Measurements from ENCODE around the gene CCDC85A. TPM values are rescaled to one million over a fixed set of nuclear protein-coding genes. Genes with fewer than 3 reads are reported as not detected.

Gene CCDC85A
- polyA plus RNA-seq, 1 donor from 2014 or later, result 24.7 TPM

DNA sequence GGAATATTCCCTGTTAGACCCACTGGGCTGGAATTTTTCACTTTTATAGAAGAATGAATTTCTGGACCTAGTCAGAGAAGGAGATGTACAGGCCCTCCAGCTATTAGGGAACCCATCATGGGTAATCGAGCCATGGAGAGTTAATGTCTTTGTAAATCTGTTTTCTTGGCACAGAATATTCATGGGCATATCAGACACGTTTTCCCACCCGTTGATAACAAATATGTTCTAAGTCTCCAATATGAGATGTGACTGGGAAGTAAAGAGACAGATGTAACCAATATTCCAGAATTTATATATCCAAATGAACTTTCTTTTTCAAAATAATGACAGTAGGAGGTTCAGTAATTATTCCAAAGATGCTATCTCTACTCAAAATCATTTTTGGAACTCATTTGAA is 38.7 kb downstream of the CCDC85A start:
- H3K9ac ChIP-seq (ENCODE audit: low read length), result no peak overlapping the region
- H3K9me3 ChIP-seq (ENCODE audit: low read length), result no peaks in the 10 kb centered on the region
- H4K20me1 ChIP-seq (ENCODE audit: insufficient read depth), result no peaks in the 10 kb centered on the region

DNA sequence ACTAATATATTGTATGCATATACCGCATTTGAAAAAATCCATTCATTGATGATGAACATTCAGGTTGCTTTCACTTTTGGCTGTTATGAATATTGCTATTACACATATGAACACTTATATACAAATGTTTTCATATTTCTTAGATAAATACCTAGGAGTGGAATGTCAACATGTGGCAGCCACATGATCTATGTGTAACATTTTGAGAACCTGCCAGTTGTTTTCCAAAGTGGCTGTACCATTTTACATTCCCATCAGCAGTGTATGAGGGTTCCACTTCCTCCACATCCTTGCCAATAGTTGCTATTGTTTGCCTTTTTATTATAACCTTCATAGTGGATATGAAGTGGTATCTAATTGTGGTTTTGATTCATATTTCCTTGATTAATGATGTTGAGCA is 40.5 kb downstream of the CCDC85A start:
- Histone ChIP-seq H3K9ac (ENCODE audit: low read length) (no peak overlapping the region), H3K9me3 (ENCODE audit: low read length) (no peaks in the 10 kb centered on the region), H3K4me3 (ENCODE audit: low read length) (no peak overlapping the region), H3F3A (ENCODE audit: insufficient read depth, low read length, poor library complexity, severe bottlenecking) (no peaks in the 10 kb centered on the region), H3K9me2 (ENCODE audit: insufficient read depth, low read length) (no peaks in the 10 kb centered on the region), H3K4me2 (ENCODE audit: low read length) (no peak overlapping the region), H3K27ac (ENCODE audit: low read length) (no peak overlapping the region), H3K79me2 (replicated peaks; ENCODE audit: insufficient read depth, low read length) (no peaks in the 10 kb centered on the region), H3K36me3 (ENCODE audit: insufficient read depth, low read length) (no peaks in the 10 kb centered on the region), H2AFZ (ENCODE audit: low read depth, low read length) (no peak overlapping the region), H3K27me3 (ENCODE audit: insufficient read depth, low read depth, low read length) (no peaks in the 10 kb centered on the region), H4K20me1 (ENCODE audit: insufficient read depth) (no peaks in the 10 kb centered on the region)
- no peak for TF ChIP-seq MXI1 (conservative IDR thresholded peaks at IDR 0.05; ENCODE audit: poor library complexity, severe bottlenecking)
- TF ChIP-seq POLR2AphosphoS5 (IDR thresholded peaks at IDR 0.05), result no peak
- TF ChIP-seq TAF1 (IDR thresholded peaks at IDR 0.05; ENCODE audit: low read depth), result no peak
- TF ChIP-seq, protein P1, sequence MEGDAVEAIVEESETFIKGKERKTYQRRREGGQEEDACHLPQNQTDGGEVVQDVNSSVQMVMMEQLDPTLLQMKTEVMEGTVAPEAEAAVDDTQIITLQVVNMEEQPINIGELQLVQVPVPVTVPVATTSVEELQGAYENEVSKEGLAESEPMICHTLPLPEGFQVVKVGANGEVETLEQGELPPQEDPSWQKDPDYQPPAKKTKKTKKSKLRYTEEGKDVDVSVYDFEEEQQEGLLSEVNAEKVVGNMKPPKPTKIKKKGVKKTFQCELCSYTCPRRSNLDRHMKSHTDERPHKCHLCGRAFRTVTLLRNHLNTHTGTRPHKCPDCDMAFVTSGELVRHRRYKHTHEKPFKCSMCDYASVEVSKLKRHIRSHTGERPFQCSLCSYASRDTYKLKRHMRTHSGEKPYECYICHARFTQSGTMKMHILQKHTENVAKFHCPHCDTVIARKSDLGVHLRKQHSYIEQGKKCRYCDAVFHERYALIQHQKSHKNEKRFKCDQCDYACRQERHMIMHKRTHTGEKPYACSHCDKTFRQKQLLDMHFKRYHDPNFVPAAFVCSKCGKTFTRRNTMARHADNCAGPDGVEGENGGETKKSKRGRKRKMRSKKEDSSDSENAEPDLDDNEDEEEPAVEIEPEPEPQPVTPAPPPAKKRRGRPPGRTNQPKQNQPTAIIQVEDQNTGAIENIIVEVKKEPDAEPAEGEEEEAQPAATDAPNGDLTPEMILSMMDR (IDR thresholded peaks at IDR 0.05; ENCODE audit: poor library complexity, severe bottlenecking), result no peak
- TF ChIP-seq EP300 (conservative IDR thresholded peaks at IDR 0.05; ENCODE audit: poor library complexity, severe bottlenecking), result no peak
- TF ChIP-seq REST (IDR thresholded peaks at IDR 0.05; ENCODE audit: borderline replicate concordance), result no peak
- no peak for TF ChIP-seq EZH2 (IDR thresholded peaks at IDR 0.05; ENCODE audit: borderline replicate concordance, insufficient read depth, low read length, poor library complexity, severe bottlenecking)
- no peak for TF ChIP-seq RAD21 (conservative IDR thresholded peaks at IDR 0.05)

More for the DNA sequence above, 38.7 kb downstream of the CCDC85A start:
- H3K4me2 ChIP-seq (ENCODE audit: low read length), result no peak overlapping the region
- H2AFZ ChIP-seq (ENCODE audit: low read depth, low read length), result no peak overlapping the region
- no peaks in the 10 kb centered on the region for H3K36me3 ChIP-seq (ENCODE audit: insufficient read depth, low read length)
- no peaks in the 10 kb centered on the region for H3K9me2 ChIP-seq (ENCODE audit: insufficient read depth, low read length)
- H3K79me2 ChIP-seq (replicated peaks; ENCODE audit: insufficient read depth, low read length), result no peaks in the 10 kb centered on the region
- H3F3A ChIP-seq (ENCODE audit: insufficient read depth, low read length, poor library complexity, severe bottlenecking), result no peaks in the 10 kb centered on the region
- no peak overlapping the region for H3K27ac ChIP-seq (ENCODE audit: low read length)
- no peaks in the 10 kb centered on the region for H3K27me3 ChIP-seq (ENCODE audit: insufficient read depth, low read depth, low read length)
- H3K4me3 ChIP-seq (ENCODE audit: low read length), result no peak overlapping the region
- TF ChIP-seq EP300 (conservative IDR thresholded peaks at IDR 0.05; ENCODE audit: poor library complexity, severe bottlenecking) (no peak), MXI1 (conservative IDR thresholded peaks at IDR 0.05; ENCODE audit: poor library complexity, severe bottlenecking) (no peak), RAD21 (conservative IDR thresholded peaks at IDR 0.05) (no peak), REST (IDR thresholded peaks at IDR 0.05; ENCODE audit: borderline replicate concordance) (no peak), POLR2AphosphoS5 (IDR thresholded peaks at IDR 0.05) (no peak), TAF1 (IDR thresholded peaks at IDR 0.05; ENCODE audit: low read depth) (no peak), EZH2 (IDR thresholded peaks at IDR 0.05; ENCODE audit: borderline replicate concordance, insufficient read depth, low read length, poor library complexity, severe bottlenecking) (no peak), SMC3 (conservative IDR thresholded peaks at IDR 0.05; ENCODE audit: poor library complexity) (no peak)
- TF ChIP-seq, protein P1 (IDR thresholded peaks at IDR 0.05; ENCODE audit: poor library complexity, severe bottlenecking), result no peak
